Fibroblast of lung (primary cell): ENCODE results near the gene SEC61A2.

ENCODE experiments used
- EZH2 ChIP-seq: IDR thresholded peaks from 2 replicates; pipeline ENCODE4 v1.5.1; 2012; ENCODE audit warnings: low read length, control low read depth, mild to moderate bottlenecking; ENCODE audit errors: missing control alignments
- TF ChIP-seq, protein P1 (sequence below), 2 donors: IDR thresholded peaks in 1 of 2; conservative IDR thresholded peaks in 1 of 2; 1 replicate in 1 of 2; 2 replicates in 1 of 2; pipeline ENCODE4 v1.5.1; 2011 to 2012; ENCODE audit warnings: low read length in 2 of 2, control low read depth in 1 of 2, inconsistent platforms in 1 of 2, low read depth in 1 of 2, mild to moderate bottlenecking in 1 of 2

- TF ChIP-seq, protein P1, sequence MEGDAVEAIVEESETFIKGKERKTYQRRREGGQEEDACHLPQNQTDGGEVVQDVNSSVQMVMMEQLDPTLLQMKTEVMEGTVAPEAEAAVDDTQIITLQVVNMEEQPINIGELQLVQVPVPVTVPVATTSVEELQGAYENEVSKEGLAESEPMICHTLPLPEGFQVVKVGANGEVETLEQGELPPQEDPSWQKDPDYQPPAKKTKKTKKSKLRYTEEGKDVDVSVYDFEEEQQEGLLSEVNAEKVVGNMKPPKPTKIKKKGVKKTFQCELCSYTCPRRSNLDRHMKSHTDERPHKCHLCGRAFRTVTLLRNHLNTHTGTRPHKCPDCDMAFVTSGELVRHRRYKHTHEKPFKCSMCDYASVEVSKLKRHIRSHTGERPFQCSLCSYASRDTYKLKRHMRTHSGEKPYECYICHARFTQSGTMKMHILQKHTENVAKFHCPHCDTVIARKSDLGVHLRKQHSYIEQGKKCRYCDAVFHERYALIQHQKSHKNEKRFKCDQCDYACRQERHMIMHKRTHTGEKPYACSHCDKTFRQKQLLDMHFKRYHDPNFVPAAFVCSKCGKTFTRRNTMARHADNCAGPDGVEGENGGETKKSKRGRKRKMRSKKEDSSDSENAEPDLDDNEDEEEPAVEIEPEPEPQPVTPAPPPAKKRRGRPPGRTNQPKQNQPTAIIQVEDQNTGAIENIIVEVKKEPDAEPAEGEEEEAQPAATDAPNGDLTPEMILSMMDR (conservative IDR thresholded peaks at IDR 0.05 in 1 of 2, IDR thresholded peaks at IDR 0.05 in 1 of 2; ENCODE audit: low read depth in 1 of 2, low read length in 2 of 2) = no peak
- TF ChIP-seq EZH2 = no peak
Measured at GRCh38 chr10:12189426-12189825, 59.9 kb downstream of the SEC61A2 start.
